OCI-LY7 (cell line): ENCODE measurements around the gene CCDC33.

Experiments
- EZH2phosphoT487 ChIP-seq: fragments of 200-600 bp; sonication (generic); IDR thresholded peaks from 2 replicates; pipeline ENCODE4 v1.6.1; 2018; ENCODE audit warnings: low read depth, borderline replicate concordance, mild to moderate bottlenecking, mixed run types, antibody characterized with exemption, low read length, moderate library complexity, mixed read lengths
- TF ChIP-seq, protein P1 (sequence below): fragments of 200-600 bp; sonication (generic); conservative IDR thresholded peaks from 2 replicates; pipeline ENCODE4 v1.5.1; 2014; ENCODE audit warnings: mild to moderate bottlenecking, antibody characterized with exemption, low read length, moderate library complexity, mixed read lengths

DNA sequence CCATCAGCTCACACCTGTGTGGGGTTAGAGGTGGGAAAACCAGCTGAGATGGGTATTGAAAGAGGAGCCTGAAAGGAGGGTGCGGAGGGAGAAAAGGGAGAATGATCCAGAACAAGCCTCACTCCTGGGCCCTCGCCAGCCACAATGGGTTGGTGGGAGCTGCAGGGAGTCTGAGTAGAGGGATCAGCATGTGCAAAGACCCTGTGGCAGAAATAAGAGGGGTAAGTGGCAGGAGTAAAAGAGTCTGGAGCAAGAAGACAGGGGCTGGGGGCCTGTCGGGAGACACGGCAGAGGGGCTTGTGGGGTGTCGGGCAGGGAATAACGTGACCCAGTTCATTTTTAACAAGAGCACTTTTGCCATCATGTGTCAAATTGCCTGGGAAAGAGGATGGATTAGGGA lies 34.0 kb downstream of the CCDC33 start:
- TF ChIP-seq, protein P1, sequence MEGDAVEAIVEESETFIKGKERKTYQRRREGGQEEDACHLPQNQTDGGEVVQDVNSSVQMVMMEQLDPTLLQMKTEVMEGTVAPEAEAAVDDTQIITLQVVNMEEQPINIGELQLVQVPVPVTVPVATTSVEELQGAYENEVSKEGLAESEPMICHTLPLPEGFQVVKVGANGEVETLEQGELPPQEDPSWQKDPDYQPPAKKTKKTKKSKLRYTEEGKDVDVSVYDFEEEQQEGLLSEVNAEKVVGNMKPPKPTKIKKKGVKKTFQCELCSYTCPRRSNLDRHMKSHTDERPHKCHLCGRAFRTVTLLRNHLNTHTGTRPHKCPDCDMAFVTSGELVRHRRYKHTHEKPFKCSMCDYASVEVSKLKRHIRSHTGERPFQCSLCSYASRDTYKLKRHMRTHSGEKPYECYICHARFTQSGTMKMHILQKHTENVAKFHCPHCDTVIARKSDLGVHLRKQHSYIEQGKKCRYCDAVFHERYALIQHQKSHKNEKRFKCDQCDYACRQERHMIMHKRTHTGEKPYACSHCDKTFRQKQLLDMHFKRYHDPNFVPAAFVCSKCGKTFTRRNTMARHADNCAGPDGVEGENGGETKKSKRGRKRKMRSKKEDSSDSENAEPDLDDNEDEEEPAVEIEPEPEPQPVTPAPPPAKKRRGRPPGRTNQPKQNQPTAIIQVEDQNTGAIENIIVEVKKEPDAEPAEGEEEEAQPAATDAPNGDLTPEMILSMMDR: no peak
- no peak for TF ChIP-seq EZH2phosphoT487
